GM21360 (cell line): ENCODE data around the gene PRTG.
"Not testable (repeated sequence)": the region's sequence is repeated elsewhere in the genome, so short reads cannot be mapped to it uniquely, and the experiment has no call there.

Source experiments
- ATAC-seq: cut with Tn5 transposase; IDR thresholded peaks from one replicate; pipeline ENCODE4 v1.9.1; 2021; ENCODE audit warnings: mild to moderate bottlenecking, moderate library complexity; ENCODE audit not compliant: unreplicated experiment

The PRTG gene

GRCh38 chr15:55742927-55743728 is at the start of gene PRTG:
Gene PRTG, minus strand, starts transcription at chr15:55743152. Its CDS starts 221 bp downstream, at chr15:55742931.
- ATAC-seq: no peak

DNA sequence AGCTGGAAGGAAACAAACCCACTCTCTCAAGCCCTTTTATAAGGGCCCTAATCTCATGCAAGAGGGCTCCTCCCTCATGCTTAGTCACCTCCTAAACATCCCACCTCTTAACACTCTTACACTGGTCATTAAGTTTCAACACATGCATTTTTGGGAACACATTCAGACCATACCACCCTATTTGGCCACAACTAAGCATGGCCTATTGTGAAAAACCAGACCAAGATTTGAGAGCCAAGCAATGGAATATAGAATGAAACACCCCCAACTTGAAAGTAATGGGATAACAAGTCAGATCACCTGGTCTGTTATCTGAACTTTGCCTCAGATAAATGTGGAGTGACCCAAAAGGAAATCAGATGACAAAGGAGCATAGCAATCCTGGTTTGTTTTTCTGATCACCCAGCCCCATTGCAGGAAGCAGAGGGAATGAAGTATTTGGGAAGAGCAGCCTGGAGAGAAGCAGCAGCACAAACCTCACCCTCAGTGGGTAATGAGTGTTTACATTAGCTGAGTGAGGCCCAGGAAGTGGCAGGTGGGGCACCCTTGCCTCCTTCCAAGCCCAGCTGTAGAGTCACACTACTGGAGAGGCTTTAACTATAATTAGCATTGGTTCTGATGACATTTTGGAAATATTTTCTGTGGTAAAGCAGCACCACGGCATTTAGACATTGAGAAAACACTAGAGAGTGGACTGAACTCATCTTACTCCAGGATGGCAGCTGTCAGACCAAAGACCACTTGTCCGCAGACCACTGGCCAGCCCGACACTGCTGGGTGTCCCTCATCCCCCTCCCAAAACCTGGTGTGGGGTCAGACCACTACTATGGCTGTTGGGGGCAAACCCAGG is 48.8 kb upstream of the PRTG start:
- ATAC-seq: no peak

DNA sequence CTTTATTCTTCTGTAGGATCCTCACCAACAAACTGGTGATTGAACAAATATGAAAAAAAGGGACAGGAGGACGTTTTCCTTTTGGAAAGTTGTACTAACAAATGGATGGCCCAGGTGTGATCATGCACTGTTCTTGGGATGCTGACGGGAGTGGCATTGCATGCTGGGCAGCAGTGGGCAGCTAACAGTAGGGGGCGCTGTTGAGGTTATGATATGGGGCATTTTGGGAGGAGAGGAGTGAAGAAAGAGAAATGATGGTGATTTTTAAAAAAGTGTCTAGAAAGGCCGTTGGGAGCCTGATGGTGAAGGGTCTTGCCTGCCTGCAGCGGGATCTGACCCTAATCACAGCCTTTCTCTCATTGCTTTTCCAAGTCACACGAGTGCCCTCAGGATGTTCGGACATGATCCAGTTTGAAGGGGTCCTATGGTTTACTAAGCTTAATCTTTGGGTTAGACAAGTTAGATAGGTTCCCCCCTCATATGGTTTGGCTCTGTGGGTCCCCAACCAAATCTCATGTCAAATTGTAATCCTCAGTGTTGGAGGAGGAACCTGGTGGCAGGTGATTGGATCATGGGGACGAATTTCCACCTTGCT is 46.2 kb upstream of the PRTG start:
- no peak for ATAC-seq

- no peak for ATAC-seq
These were observed 43.4 kb upstream of the PRTG start for GRCh38 chr15:55786341-55786740.

- ATAC-seq: not testable (repeated sequence)
These were observed 42.6 kb upstream of the PRTG start for GRCh38 chr15:55785593-55785992.

- ATAC-seq: no peak
These were observed 41.3 kb upstream of the PRTG start for GRCh38 chr15:55784286-55784685.

DNA sequence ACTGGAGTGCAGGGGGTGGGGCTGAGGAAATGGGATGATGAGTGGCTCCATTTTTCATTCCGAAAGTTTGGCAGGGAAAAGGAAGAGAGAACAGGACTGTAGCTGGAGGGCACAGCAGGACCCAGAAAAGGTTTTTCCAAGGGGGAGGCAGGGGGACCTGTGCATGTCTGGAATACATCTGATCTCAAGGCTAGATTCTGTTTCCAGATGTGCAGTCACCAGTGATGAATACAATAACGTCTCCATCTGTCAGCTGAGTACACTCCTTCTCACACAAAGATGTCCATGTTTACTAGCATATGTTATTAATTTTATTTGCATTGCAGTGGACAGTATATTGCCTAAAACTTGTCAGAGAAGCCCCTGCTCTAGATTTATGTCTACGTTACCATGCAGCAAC is 39.9 kb upstream of the PRTG start:
- no peak for ATAC-seq

- no peak for ATAC-seq
These were observed 37.3 kb upstream of the PRTG start for GRCh38 chr15:55780292-55780691.

DNA sequence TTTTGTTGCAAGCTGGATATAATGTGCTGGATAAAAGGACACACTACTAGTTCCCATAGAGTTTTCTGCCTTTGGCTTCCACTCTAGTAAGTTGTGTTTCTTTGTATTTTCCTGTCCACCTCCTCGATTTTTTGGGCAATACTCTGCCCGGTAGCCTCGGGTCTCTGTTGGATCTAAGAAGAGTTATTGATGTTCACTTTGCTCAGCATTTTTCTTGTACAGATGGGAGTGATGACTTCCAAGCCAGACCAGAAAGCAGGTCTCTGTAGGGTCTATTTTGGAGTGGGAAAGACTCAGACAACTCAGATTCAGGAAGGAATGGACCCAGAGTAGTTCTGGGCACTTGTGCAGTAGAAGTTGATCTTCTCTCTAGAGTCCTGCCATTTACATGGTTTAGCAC is 36.0 kb upstream of the PRTG start:
- no peak for ATAC-seq

GRCh38 chr15:55775316-55775715 is 32.4 kb upstream of the PRTG start:
- no peak for ATAC-seq

GRCh38 chr15:55774113-55774970 is 31.4 kb upstream of the PRTG start:
- ATAC-seq: no peak

DNA sequence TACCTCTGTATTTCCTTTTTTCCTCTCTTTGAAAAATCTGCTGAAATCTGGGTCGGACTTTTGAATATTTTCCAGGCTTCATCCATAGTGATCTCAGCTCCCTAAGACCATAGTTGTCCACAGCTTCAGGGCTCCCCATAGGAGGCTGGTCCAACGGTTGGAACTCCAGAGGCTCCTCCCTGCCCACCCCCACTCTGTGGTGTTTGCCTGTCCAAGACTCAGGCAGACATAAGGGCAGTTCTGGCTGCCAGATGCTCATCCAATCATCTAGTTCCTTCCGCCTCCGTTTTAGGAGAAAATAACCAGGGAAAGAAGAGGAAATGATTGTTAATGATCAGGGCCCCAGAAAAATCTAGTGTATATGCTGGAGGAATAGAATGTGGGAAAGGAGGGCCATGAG is 27.9 kb upstream of the PRTG start:
- no peak for ATAC-seq

- no peak for ATAC-seq
These were observed 27.3 kb upstream of the PRTG start for GRCh38 chr15:55770261-55770660.

DNA sequence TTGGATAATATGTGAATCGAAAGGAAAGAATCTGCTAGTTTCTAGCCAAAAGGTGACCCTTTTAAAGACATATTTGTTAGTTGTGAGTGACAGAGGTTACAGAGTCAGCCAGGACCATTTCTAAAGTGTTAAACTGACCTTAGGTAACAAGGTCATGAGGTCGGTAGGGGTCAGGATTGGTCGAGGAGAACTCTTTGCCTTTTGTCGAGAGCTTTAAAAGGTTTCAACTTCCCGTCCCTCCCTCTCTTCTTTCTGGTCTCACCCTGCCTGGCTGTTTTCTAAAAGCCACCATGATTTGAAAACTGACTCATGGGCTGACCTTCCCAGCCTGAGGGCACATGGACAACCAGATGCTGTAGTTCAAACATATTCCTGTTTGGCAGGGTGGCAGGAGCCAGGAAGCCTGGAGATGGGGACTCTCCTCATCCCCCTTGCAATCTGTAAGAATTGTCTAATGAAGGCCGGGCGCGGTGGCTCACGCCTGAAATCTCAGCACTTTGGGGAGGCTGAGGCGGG is 25.8 kb upstream of the PRTG start:
- no peak for ATAC-seq

DNA sequence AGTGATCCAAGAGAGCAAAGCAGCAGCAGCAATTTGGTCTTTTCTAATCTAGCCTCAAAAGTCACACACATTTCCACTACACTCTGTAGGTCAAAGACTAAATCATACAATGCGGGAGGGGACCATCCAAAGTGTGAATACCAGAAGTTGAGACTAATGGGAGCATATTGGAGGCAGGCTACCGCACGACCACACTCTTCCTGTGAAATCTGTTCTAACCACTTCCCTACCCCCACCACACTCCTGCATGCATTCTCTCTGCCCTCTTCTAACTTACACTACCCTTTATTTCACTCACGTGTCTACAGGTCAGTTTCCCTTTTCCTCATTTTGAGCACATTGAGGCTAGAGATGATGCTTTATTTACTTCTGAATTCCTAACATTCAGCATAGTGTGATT is 23.7 kb upstream of the PRTG start:
- no peak for ATAC-seq

GRCh38 chr15:55764398-55764797 is 21.4 kb upstream of the PRTG start:
- no peak for ATAC-seq

DNA sequence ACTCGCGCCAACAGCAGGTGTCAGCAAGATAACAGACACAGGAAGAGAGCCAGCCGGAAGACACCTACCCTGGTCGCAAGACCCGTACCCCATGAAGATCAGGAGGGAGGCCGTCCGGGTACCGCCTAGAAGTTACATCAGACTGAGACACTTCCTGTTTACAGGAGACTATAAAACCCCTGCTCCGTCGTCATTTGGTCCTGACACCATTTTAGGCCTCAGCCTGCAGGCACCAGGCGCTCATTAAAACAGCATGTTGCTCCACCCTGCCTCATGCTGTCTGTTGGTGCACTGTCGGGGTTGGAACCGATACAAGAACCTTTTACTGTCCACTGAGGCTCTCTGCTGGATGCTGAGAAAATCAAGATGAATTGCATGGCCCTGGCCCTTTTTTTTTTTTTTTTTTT is 15.6 kb upstream of the PRTG start:
- no peak for ATAC-seq

DNA sequence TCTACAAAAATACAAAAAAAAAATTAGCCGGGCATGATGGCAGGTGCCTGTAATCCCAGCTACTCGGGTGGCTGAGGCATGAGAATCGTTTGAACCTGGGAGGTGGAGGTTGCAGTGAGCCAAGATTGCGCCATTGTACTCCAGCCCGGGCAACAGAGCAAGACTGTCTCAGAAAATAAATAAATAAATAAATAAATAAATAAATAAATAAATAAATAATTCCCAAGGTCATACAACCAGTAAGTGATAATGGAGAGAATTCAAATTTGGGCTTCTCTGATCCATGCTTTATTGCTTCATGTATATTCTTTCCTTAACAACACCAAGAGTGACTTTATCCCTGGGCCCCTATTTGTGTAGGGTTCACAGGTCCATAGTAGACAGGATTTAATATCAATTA is 10.5 kb upstream of the PRTG start:
- ATAC-seq: not testable (repeated sequence)

DNA sequence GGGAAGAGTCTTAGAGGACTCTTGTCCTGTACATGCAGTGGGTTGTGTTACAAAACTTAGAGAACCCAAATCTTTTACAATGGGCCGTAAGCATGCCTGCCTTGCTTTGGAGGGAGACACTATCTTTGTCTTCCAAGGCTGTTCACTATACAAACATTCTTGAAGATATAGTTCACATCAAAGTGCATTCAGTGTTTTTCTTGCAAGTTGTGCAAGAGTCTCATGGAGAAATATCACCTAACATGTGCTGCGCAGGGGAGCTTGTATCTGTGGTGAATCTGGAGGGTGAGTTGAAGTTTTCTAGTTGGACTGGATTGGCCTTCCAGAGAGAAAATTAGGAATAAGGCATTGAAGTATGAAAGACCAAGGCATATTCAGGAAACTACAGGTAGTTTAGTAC is 7.8 kb upstream of the PRTG start:
- no peak for ATAC-seq
